ENCODE data around the gene MPHOSPH9.

Gene MPHOSPH9

GRCh38 chr12:123232807-123233504 lies at the start of gene MPHOSPH9, which contains the start of gene MTRFR:
Gene MPHOSPH9, minus strand, starts transcription at chr12:123233141. Its CDS starts 2,777 bp downstream, at chr12:123230364.
Gene MTRFR, plus strand, starts transcription at chr12:123233436. Its CDS starts 20,239 bp downstream, at chr12:123253675.
- peak; percentile 100 for DNase-seq

DNA sequence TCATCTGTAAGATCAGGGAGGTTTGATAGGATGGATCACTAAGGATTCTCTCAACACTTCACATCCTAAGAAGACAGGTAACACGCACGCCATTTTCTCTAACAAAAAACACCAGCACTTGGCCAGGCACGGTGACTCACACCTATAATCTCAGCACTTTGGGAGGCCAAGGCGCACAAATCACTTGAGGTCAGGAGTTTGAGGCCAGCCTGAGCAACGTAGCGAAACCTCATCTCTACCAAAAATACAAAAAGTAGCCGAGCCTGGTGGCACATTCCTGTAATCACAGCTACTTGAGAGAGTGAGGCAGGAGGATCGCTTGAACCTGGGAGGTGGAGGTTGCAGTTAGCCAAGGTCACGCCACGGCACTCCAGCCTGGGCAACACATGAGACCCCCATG lies 49.2 kb upstream of the MPHOSPH9 start:
- DNase-seq = no peak

GRCh38 chr12:123280971-123281370 lies 48.0 kb upstream of the MPHOSPH9 start:
- no peak for DNase-seq

DNA sequence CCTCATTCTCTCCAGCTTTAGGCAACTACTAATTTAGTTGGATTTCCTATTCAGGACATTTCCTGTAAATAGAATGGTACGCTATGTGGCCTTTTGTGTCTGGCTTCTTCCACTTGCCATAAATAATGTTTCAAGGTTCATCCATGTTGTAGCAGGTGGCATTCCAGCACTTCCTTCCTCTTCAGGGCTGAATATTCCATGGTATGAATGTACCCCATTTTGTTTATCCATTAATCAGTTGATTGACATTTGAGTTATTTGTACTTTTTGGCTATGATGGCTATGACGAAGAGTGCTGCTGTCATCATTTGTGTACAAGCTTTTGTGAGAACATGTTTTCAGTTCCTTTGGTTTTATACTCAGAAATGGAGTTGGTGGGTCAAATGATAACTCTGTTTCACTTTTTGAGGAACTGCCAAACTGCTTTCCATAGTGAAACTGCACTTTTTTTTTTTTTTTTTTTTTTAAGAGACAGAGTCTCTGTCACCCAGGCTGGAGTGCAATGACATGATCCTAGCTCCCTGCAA lies 45.2 kb upstream of the MPHOSPH9 start:
- no peak for DNase-seq

- no peak for DNase-seq
Measured at GRCh38 chr12:123273166-123273565, 40.2 kb upstream of the MPHOSPH9 start.

DNA sequence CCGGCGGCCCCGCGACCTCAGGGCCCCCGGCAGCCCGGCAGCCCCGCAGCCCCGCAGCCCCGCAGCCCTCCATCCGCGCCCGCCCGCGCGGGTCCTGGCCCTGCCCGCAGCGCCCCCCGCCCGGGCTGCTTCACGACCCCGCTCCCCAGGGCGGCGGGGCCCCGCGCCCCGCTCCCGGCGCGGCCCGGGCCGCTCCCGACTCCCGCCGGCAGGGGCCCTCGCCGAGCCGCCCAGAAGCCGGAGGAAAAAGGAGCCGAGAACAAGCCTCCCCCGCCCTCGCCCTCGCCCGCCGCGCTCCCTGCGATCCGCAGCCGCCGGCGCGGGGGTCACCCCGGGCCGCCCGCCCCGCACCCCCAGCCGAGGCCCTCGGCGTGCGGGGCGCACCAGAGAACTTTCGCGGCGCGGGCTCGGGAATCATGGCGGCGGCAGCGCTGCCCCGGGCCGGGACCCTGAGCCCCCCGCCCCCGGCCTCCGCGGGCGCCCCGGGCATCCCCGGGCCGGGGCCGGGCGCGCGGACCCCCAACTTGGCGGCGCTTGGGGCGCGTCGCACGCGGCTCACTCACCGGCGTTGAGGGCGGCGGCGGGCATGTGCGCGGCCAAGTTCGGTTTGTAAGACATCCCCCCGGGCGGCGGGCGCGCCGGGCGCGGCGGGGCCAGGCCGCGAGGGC lies 38.2 kb upstream of the MPHOSPH9 start:
- DNase-seq = peak; percentile 37

- DNase-seq = peak; percentile 69
Measured at GRCh38 chr12:123270214-123271000, 37.5 kb upstream of the MPHOSPH9 start.

DNA sequence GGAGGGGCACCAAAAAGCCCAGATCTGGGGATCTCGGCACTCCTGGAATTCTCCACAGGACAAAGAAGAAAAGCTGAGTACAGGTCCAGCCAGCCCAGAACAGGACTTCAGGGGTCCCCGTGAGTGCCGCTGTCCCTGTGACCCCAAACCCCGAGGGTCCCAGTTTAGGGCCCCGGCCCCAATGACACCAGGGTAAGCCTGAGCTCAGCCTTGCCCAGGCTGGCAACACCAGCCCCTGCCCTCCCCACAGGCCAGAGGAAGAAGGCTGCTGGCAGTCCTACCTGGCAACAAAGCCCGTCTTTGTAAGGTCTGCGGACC lies 36.9 kb upstream of the MPHOSPH9 start:
- no peak for DNase-seq

DNA sequence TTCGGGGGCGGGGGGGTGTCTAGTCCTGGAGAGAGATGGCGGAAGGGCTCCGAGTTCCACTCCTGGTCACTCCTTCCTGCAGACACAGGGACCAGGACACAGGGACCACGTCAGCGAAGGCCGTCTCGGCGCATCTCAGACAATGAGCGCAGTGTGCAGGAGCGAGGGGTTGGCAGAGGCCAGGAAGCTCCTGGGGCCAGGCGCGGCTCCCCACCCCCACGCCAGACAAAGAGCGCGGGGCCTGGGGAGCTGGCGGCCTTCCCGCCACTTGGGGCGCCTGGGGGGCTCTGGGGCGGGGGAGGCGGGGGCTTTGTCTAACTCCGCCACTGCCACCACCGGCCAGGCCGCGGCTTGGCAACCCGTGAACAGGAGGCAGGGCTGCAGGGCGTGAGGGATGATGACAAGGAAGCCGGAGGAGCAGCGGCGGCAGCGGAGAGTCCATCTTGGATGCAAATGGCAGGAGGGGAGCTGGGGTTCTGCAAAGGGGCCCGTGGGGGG lies 36.5 kb upstream of the MPHOSPH9 start:
- peak; percentile 85 for DNase-seq

DNA sequence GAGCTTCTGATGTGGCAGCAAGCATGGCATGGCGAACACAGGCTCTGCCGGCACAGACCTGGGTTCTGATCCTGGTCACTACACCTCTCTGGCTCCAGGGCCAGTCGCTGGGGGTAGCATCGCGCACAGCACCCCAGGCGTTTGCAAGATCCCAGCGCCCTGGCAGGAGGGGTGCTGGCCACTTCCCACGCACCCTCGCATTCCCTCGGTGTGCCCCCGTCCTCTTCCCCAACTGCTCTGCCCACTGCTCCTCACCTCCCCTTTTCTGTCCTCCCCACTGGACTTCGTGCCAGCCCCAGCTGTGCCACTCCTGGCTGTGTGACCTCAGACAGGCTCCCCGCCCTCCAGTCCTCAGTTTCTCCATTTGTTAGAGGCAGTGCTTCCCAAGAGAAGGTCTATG lies 35.9 kb upstream of the MPHOSPH9 start:
- no peak for DNase-seq

- peak; percentile 84 for DNase-seq
Measured at GRCh38 chr12:123267991-123268843, 35.3 kb upstream of the MPHOSPH9 start.

DNA sequence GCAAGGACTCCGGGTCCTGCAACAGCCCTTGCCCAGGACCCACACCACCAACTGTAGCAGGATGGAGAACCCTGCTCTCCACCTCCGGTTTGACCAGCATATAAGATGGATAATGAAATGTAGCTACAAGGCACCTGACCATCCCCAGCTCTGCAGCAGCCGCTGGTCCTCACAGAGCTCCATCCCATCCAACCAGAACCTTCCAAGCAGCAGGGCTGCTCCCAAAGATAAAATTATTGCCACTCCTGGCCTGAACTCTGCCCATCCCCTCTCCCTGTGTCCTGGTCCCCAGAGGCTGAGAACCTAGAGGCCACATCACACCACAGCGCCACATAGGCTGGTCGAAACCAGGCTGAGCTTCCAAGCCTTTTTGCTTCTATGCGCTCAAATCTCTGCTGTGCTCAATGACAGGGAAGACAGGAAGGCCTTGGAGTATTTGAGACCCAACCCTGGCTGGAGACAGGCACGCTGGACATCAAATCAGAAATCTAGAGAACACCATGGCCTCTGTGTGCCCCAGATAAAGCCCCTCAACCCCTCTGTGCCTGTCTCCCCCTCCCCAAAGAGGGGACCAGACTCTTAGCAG lies 34.5 kb upstream of the MPHOSPH9 start:
- no peak for DNase-seq

- DNase-seq = no peak
Measured at GRCh38 chr12:123266679-123267277, 33.8 kb upstream of the MPHOSPH9 start.

- no peak for DNase-seq
Measured at GRCh38 chr12:123265851-123266678, 33.1 kb upstream of the MPHOSPH9 start.

DNA sequence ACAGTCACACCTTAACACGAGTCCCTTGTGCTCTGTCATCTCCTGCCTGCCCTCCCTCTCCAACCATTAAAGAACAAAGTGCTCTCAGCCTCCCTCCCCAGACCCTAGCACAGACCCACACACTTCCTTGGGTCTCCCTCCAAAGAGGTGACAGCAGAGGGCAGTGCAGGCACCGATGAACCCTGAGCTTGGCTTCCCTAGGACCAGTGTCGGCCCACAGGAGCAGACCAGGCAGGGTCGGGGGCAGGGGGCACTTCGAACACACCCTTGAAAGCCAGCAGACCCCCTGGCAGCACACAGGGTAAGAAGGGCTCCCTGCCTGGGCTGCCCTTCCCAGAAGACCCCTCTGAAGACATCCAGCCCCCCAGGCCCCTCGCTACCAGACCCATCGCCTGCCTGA lies 31.7 kb upstream of the MPHOSPH9 start:
- no peak for DNase-seq

DNA sequence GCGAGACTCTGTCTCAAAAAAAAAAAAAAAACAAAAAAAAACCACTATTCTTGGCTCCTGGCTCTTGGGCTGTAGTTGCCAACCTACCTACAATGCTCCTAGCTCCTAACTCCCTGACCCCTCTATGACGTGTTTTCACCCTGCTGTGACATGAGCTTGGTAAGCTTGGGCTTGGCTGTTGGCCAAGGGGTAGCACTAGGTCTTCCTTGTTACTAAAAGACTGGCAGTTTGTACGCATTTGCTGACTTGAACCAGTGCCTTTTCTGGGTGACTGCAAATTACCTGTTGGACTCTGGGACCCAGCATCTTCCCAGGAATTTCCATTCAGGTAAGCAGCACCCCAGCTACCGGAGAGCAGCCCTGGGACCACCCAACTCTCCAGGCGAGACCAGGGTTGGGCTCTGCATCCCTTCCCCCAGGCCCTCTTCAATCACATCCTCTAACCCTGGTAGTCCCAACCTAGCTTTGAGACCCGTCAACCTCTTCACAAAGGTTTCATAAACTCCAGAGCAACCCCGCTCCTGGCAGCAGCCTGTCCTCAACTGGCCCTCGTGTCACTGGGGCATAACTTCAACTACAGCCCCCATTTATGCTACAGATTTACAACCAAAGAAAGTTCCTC lies 30.4 kb upstream of the MPHOSPH9 start:
- DNase-seq = no peak

GRCh38 chr12:123261196-123261595 lies 28.3 kb upstream of the MPHOSPH9 start:
- DNase-seq = no peak

DNA sequence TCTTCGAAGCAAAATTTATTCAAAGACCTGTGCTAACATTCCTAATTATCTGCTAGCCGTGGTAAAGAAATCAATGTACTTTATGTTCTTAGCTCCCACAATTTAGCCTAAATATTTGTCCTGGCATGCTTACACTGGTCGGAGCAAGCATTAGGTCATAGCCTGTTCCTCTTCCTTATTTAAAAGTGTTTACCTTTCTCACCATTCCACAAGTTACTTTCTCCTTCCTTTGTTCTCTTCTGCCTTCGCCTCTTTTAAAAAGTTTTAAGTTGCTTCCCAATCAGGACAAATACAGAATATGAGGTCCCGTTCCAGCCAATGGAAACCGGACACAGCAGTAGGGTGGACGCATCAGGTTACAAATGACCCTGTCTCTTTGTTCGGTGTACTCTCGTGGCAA lies 27.1 kb upstream of the MPHOSPH9 start:
- DNase-seq = no peak

DNA sequence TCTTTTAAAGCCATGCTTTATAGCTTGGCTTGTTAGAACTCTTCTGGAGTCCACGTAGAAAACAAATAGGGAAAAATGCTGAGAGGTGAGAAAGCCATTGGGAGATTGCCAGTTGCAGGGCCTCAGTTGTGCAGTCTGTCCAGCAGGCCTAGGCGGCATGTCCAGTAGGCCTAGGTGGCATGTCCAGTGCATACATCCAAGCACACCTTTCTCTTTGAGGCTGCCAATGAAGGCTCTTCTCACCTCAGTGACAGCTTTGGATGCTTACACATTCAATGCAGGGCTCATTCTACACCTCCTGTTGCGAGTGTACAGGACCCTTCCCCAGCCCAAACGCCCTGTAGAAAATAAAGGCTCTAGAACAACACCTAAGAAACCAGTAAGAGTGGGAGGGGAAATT lies 25.7 kb upstream of the MPHOSPH9 start:
- DNase-seq = no peak

- DNase-seq = no peak
Measured at GRCh38 chr12:123254853-123255446, 22.0 kb upstream of the MPHOSPH9 start.
